Kidney (tissue), 14 donors: ENCODE data around the gene SPATA31E1. TPM values are rescaled to one million over a fixed set of nuclear protein-coding genes. Genes with fewer than 3 reads are reported as not detected.

Source experiments
- DNase-seq, 5 donors: peaks; one replicate each; pipeline ENCODE4 v3.0.0-alpha.2; 2013 to 2020
- FAIRE-seq: peaks from 2 replicates; lab custom pipeline; 2012; peaks lifted over from hg19 to GRCh38; lab: Jason Lieb, UNC
- H3K27ac ChIP-seq, 2 donors: one replicate each; pipeline ENCODE4 v1.7.0; 2013; ENCODE audit warnings: low read depth in 2 of 2, low read length in 2 of 2, inconsistent platforms in 1 of 2
- H3K27me3 ChIP-seq: one replicate; pipeline ENCODE4 v1.7.1; 2013; ENCODE audit warnings: low read length, inconsistent platforms; ENCODE audit not compliant: control insufficient read depth, insufficient read depth
- H3K36me3 ChIP-seq, 3 donors: one replicate each; pipeline versions ENCODE4 v1.7.0 to v1.7.1; 2013; ENCODE audit warnings: low read length in 3 of 3, control low read depth in 1 of 3, inconsistent platforms in 1 of 3; ENCODE audit not compliant: insufficient read depth in 3 of 3, control insufficient read depth in 2 of 3
- H3K4me1 ChIP-seq, 3 donors: one replicate each; pipeline versions ENCODE4 v1.7.0 to v1.7.1; 2013; ENCODE audit warnings: low read length in 3 of 3, inconsistent platforms in 1 of 3, low read depth in 1 of 3; ENCODE audit not compliant: control insufficient read depth in 2 of 3, insufficient read depth in 2 of 3
- H3K4me3 ChIP-seq, 3 donors: one replicate each; pipeline versions ENCODE4 v1.7.0 to v1.8.1; 2013; ENCODE audit warnings: low read length in 3 of 3, control low read depth in 1 of 3, inconsistent platforms in 1 of 3
- H3K9ac ChIP-seq, 3 donors: one replicate each; pipeline versions ENCODE4 v1.7.0 to v1.7.1; 2013; ENCODE audit warnings: low read length in 3 of 3, control low read depth in 1 of 3, inconsistent platforms in 1 of 3
- H3K9me3 ChIP-seq, 3 donors: one replicate each; pipeline versions ENCODE4 v1.7.0 to v1.7.1; 2013; ENCODE audit warnings: low read length in 3 of 3, control low read depth in 1 of 3, inconsistent platforms in 1 of 3; ENCODE audit not compliant: control insufficient read depth in 2 of 3, insufficient read depth in 1 of 3
- intact Hi-C: fragments of 100-400 bp; cut with DNase I; formaldehyde crosslinking; loops from one replicate; pipeline ENCODE4 v1.11.1; 2022
- polyA plus RNA-seq: library from polyadenylated mRNA; stranded (reverse); fragments of 350-450 nt; fragmentation: Illumina TruSeq; extraction: RNeasy Lipid Tissue Mini Kit (QIAGEN cat#74804); gene quantifications from one replicate; pipeline ENCODE4 v1.2.3, GENCODE V29; 2014; ENCODE audit warnings: low read depth, low replicate concordance; ENCODE audit not compliant: insufficient read depth
- total RNA-seq: library from RNA; stranded (reverse); fragmentation: NEBNext Ultra II Directional; extraction: Animal tissue kit (Norgen Biotek cat#: 25700); gene quantifications from one replicate; pipeline ENCODE4 v1.2.1, GENCODE V29; 2021
- TF ChIP-seq, protein P1 (sequence below): IDR thresholded peaks from 3 replicates; pipeline ENCODE4 v1.5.1; 2012; ENCODE audit warnings: mild to moderate bottlenecking, moderate library complexity, borderline replicate concordance; ENCODE audit not compliant: insufficient read depth; ENCODE audit errors: extremely low read depth
- donor health status: control.
- donor health status: control.
- donor health status: control.
- donor health status: control.
- donor health status: control.
- donor health status: DM: yes; HTN: yes; CAD: no.
- donor health status: Normal renal cell carcinoma (clear cell type).

SPATA31E1 gene
- total and polyA plus RNA-seq, 2 donors from 2014 or later = not detected

DNA sequence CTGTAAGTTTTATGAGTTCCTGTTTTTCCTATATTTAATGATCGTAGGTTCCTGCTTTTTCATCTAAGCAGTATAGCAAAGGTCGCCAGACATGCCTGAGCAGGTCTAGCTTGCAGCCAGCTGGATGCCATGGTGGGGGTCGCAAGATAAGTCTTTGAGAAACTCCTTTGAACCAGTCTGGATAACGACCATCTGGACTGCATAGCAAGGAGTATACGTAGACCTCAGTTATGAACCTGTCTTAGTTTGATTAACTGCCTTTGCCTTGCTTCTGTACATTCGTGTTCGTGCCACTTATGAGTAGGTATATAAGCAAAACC lies 8.4 kb upstream of the SPATA31E1 start:
- H3K4me3 ChIP-seq = no peak overlapping the region
- no peaks in the 10 kb centered on the region for H3K9me3 ChIP-seq
- H3K9ac ChIP-seq = no peak overlapping the region
- intact Hi-C loops = no loop called here
- no peak overlapping the region for H3K27ac ChIP-seq
- H3K36me3 ChIP-seq = no peaks in the 10 kb centered on the region
- FAIRE-seq = no peak
- TF ChIP-seq, protein P1, sequence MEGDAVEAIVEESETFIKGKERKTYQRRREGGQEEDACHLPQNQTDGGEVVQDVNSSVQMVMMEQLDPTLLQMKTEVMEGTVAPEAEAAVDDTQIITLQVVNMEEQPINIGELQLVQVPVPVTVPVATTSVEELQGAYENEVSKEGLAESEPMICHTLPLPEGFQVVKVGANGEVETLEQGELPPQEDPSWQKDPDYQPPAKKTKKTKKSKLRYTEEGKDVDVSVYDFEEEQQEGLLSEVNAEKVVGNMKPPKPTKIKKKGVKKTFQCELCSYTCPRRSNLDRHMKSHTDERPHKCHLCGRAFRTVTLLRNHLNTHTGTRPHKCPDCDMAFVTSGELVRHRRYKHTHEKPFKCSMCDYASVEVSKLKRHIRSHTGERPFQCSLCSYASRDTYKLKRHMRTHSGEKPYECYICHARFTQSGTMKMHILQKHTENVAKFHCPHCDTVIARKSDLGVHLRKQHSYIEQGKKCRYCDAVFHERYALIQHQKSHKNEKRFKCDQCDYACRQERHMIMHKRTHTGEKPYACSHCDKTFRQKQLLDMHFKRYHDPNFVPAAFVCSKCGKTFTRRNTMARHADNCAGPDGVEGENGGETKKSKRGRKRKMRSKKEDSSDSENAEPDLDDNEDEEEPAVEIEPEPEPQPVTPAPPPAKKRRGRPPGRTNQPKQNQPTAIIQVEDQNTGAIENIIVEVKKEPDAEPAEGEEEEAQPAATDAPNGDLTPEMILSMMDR = no peak
- no peaks in the 10 kb centered on the region for H3K27me3 ChIP-seq
- no peaks in the 10 kb centered on the region for H3K4me1 ChIP-seq
- peak in 4 of 5 donors; percentile 59 to 81 (median 78) for DNase-seq

DNA sequence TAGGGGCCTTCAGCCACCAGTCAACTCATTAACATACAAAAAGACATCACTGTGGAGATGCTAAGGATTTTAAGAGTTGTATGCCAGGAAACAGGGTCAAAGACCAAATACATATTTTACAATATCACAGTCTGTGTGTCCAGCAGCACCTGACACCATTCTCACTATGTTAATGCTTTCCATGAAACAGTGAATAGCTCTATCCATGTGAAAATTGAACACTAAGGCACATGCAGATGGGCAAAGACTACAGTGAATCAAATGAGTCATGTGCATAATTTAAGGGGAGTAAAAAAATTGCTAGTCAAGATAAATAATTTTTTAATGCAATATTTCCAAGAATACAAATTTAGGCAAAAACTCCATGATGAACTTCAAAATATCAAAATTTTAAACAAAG lies 7.6 kb upstream of the SPATA31E1 start:
- Histone ChIP-seq H3K4me3 (no peak overlapping the region), H3K36me3 (no peaks in the 10 kb centered on the region), H3K4me1 (no peaks in the 10 kb centered on the region), H3K9me3 (no peaks in the 10 kb centered on the region), H3K27ac (no peak overlapping the region), H3K27me3 (no peaks in the 10 kb centered on the region), H3K9ac (no peak overlapping the region)
- FAIRE-seq (no peak), DNase-seq (no peak)
- intact Hi-C loops = no loop called here
- TF ChIP-seq, protein P1 = no peak

DNA sequence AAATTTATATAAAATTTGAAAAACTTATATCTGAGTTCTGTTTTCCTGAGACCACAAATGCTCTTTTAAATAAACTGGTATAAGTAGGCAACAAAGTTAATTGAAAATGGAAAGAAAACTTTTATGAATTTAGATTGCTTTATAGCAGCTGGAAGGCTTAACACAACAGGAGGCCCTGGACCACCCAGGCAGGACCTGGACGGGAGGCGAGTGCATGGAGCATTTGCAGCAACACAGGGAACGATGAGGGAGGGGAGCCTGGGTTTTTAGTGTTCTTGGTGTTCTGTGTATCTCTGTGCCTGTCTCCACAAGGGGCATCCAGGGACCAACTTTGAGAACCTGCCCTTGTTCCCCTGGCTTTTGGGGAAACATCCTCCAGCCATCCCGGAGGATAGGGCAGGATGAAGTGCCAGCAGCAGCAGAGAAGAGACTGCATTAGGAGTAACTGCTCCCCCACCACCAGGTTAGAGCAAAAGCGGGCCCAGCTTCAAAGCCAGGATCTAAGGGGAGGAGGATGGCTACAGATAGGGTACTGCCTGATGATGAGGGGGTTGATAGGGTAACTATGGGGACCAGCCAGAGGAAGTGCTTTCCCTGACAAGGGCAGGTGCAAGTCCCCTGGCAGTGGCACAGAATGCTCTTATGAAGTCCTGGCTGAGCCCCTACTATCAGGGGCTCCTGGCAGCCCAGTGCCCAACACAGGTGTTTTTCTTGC lies 6.7 kb upstream of the SPATA31E1 start:
- FAIRE-seq (no peak), DNase-seq (peak in 4 of 5 donors; percentile 34 to 76 (median 44))
- no peaks in the 10 kb centered on the region for H3K9me3 ChIP-seq
- no peaks in the 10 kb centered on the region for H3K27me3 ChIP-seq
- H3K4me3 ChIP-seq = no peak overlapping the region
- no peak overlapping the region for H3K27ac ChIP-seq
- TF ChIP-seq, protein P1 = no peak
- no peaks in the 10 kb centered on the region for H3K4me1 ChIP-seq
- intact Hi-C loops = no loop called here
- H3K36me3 ChIP-seq = no peaks in the 10 kb centered on the region
- no peak overlapping the region for H3K9ac ChIP-seq
